HG03575 (cell line): Measurements from ENCODE around the gene PIGX.
"Not testable (repeated sequence)": the region's sequence is repeated elsewhere in the genome, so short reads cannot be mapped to it uniquely, and the experiment has no call there.

ENCODE experiments used
- ATAC-seq: cut with Tn5 transposase; IDR thresholded peaks from one replicate; pipeline ENCODE4 v1.9.1; 2021; ENCODE audit not compliant: unreplicated experiment, insufficient number of reproducible peaks, low FRiP score; ENCODE audit errors: extremely low read depth

The PIGX gene

DNA sequence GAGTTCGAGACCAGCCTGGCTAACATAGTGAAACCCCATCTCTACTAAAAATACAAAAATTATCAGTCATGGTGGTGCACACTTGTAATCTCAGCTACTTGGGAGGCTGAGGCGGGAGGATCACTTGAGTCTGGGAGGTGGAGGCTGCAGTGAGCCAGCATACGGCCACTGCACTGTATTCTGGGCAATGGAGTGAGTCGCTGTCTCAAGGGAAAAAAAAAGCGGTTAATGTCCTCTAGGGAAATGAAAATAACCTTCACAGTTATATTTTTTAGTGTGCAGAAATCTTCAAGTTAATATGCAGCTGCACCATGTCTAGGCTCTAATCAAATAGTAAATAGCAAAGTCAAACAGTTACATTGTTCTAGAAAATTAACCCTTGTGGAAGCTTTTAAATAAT is 14.9 kb upstream of the PIGX start:
- no peak for ATAC-seq

DNA sequence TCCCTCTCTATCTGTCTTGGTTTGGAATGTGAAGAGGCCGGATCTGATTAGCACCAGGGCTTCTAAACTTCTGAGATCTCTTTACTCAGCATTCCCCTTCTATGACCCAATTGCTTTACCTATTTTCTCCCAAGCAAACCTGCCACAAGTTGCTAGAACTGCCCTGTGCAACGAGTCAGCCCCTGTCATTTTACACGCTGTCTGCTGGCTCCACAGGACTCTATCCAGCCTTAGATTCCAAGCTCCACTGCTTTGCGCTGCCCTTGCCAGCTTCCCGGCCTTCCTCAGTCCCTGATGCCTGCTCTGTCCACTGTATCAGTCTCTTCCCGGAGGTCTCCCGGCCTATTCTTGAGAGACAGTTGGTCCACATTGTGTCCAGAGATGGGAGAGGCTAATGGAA is 12.4 kb upstream of the PIGX start:
- ATAC-seq, result no peak

- no peak for ATAC-seq
These were observed 11.4 kb upstream of the PIGX start for GRCh38 chr3:196700801-196701200.

GRCh38 chr3:196706327-196706726 is 5.8 kb upstream of the PIGX start:
- no peak for ATAC-seq

- no peak for ATAC-seq
These were observed 5.4 kb upstream of the PIGX start for GRCh38 chr3:196706731-196707130.

GRCh38 chr3:196707566-196707965 is 4.6 kb upstream of the PIGX start:
- ATAC-seq, result no peak

DNA sequence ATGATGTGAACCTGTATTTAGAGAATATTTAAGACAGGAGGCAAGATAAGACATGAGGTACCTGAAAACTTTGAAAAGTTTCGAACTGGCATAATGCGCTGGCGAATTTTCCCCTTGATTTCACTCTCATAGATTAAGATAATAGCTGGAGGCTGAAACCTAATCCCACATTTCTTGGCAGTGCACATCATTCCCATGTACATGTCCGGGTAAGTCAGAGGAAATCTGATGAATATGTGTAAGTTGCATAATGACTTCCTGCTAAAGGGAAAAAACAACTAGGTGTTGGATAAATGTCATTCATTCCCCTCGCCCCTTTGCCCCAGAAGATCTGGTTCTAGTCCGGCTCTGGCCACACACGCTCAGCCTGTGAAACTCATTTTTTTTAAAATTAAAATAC is 3.7 kb upstream of the PIGX start:
- no peak for ATAC-seq

- no peak for ATAC-seq
These were observed 587 bp downstream of the PIGX start for GRCh38 chr3:196712514-196713413.

- ATAC-seq, result not testable (repeated sequence)
These were observed 5.0 kb downstream of the PIGX start for GRCh38 chr3:196717162-196717561.

DNA sequence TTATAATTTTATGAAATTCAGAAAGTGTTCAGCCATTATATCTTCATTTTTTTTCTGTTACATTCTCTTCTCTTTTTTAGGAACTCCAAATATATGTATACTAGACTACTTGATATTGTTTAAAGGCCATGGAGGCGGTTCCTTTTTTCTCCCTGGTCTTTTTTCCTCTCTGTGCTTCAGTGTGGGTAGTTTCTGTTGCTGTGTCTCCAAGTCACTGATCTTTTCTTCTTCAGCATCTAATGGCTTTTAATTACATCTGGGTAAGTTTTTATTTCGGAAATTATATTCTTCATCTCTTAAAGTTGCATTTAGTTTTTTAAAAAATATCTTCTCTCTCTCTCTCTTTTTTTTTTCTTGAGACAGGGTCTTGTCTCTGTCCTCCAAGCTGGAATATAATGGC is 8.9 kb downstream of the PIGX start:
- ATAC-seq, result no peak

DNA sequence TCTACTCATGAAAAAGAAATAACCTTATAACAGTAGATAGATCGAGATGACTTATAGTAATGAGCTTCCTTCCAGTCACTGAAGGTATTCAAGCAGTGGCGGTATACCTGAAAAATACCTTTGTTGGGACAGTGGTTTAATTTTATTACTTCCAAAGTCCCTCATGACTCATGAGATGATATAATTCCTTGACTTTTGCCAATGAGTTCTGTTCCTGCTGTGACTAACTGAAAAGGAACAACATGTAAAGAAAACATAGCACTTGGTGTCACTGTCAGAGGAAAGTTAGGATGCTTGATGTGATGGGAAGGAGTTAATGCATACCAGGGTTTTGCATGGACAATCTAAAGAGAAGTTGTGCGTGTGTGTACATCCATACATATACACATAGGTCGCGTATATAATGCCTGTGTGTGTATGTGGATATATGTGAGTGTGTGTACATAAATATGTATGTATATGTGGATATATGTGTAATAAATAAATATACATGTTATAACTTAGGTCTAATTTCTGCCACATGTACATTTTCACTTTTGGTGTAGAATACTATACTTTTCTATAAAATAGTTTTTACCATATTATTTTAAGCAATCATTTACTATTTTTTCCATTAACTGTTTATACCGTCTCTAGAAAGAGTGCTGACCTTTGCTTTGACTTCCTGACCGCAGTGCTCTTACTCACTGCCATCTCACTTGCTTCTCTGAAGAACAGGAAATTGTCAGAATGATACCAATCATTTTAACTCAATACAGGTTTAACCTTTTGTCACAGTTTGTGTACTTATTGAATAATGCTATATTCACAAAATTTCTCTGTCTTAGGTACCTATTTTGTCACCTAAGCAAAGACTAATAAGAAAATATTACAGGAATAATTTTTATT is 14.9 kb downstream of the PIGX start:
- ATAC-seq, result no peak

DNA sequence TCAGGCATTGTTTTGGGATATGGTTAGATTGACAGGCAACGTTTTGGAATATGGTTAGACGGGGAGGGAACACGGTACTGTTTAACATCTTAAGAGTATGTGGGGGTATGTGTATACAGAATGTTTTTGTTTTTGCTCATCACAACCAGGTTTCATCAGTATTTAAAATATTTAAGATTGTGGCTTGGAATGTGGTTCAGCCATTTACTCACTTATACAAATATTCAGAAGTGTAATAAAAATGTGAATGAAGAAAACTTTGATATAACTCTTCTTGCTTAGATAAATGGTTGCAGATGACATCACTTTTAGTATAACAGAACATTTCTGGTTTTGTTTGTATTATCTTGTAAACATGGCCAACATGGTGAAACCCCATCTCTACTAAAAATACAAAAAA is 23.6 kb downstream of the PIGX start:
- ATAC-seq, result no peak

DNA sequence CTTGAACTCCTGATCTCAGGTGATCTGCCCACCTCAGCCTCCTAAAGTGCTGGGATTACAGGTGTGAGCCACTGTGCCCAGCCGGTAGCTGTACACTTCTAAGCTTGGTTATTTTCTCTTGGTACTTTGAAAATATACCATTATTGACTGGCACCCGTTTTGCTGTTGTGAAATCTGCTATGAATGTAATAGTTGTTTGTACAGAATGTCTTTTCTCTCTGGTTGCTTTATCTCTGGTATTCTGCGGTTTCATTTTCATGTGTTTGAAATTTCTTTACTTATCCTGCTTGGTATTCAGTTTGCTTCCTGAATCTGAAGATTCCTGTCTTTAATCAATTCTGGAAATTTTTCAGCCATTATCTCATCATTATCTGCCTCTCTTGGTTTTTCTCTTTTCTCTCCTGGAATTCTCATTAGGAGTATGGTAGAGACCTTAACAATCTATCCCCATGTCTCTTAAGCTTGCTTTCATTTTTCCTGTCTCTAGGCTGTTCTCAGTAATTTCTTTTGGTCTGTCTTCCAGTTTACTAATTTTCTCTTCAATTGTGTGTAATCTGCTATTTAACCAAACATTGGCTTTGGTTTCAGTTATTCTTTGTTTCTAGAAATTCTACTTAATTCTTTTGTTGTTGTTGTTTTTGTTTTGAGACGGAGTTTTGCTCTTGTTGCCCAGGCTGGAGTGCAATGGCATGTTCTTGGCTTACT is 24.6 kb downstream of the PIGX start:
- ATAC-seq, result no peak

- no peak for ATAC-seq
These were observed 25.5 kb downstream of the PIGX start for GRCh38 chr3:196737655-196738054.

DNA sequence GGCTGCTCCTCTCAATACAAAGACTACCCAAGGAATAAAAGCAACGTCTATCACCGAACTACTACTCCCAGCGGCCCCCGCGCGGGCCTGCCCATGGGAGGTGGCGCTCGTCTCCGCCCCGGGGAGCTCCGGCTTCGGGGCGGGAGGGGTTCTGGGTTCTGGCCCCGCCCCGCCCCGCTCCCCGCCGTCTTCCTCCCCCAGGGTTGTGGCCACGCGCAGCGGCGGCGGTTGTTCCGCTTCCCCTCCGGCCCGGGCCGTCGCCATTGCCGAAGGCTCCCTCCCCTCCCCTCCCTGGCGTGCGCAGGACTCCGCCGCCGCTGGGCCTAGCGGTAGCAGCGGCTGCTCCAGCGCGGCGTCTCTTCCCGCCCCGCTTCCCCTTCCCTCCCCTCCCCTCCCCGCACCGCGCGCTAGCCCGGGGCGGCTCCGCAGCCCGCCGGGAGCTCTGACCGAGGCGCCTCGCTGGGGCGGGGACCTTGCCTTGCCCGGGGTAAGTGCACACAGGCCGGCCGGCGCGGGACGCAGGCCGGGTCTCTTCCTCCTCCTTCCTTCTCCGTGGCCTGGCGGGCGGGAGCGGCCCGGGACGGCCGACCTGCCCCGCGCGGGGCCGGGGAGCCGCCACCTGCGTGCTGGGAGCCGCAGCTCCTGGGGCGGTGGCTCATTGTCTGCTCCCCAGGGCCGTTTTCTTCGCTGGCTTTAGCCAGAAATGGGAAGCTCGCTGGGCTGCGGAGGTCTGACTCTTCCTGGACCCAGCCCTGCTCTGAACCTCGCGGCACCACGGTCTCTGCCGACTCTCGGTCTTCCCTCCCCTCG is 27.7 kb downstream of the PIGX start, which contains the start of gene PAK2:
Gene PAK2, plus strand, starts transcription at position 187 of the 810 bp plus-strand sequence. CDS start 42,790 bp downstream, outside the sequence.
- no peak for ATAC-seq

- ATAC-seq, result no peak
These were observed 28.5 kb downstream of the PIGX start for GRCh38 chr3:196740481-196741248.

- no peak for ATAC-seq
These were observed 29.2 kb downstream of the PIGX start for GRCh38 chr3:196741249-196741889.
